ENCODE measurements around the gene PHOSPHO1.

DNA sequence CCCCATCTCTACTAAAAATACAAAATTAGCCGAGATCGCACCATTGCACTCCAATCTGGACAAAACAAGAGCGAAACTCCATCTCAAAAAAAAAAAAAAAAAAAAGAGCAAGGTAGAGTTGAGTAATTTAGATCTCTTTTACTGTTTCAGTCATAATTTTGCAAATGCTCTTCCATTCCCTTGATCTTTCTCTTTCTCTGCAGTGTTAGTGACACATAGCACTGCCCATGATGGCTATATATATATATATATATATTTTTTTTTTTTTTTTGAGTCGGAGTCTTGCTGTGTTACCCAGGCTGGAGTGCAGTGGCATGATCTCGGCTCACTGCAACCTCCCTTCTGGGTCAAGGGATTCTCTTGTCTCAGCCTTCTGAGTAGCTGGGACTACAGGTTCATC, 12.2 kb upstream of the PHOSPHO1 start:
- TF ChIP-seq, protein P1, sequence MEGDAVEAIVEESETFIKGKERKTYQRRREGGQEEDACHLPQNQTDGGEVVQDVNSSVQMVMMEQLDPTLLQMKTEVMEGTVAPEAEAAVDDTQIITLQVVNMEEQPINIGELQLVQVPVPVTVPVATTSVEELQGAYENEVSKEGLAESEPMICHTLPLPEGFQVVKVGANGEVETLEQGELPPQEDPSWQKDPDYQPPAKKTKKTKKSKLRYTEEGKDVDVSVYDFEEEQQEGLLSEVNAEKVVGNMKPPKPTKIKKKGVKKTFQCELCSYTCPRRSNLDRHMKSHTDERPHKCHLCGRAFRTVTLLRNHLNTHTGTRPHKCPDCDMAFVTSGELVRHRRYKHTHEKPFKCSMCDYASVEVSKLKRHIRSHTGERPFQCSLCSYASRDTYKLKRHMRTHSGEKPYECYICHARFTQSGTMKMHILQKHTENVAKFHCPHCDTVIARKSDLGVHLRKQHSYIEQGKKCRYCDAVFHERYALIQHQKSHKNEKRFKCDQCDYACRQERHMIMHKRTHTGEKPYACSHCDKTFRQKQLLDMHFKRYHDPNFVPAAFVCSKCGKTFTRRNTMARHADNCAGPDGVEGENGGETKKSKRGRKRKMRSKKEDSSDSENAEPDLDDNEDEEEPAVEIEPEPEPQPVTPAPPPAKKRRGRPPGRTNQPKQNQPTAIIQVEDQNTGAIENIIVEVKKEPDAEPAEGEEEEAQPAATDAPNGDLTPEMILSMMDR (IDR thresholded peaks at IDR 0.05): no peak
- no peak for TF ChIP-seq POLR2AphosphoS5 (IDR thresholded peaks at IDR 0.05)
- no peak for TF ChIP-seq POLR2A (IDR thresholded peaks at IDR 0.05)
- TF ChIP-seq EP300 (IDR thresholded peaks at IDR 0.05): no peak

Data from gastroesophageal sphincter (tissue), 3 donors.